DOHH2 (cell line): ENCODE data around the gene TMEM144.

ENCODE experiments used
- EZH2phosphoT487 ChIP-seq: fragments of 200-600 bp; sonication (generic); IDR thresholded peaks from 2 replicates; pipeline ENCODE4 v1.6.1; 2017; ENCODE audit warnings: borderline replicate concordance, mild to moderate bottlenecking, antibody characterized with exemption, low read length, moderate library complexity, mixed read lengths
- TF ChIP-seq, protein P1 (sequence below): fragments of 200-600 bp; sonication (generic); IDR thresholded peaks from one replicate; pipeline ENCODE4 v1.5.1; 2014; ENCODE audit warnings: antibody characterized with exemption, mild to moderate bottlenecking, low read depth, low read length; ENCODE audit not compliant: poor library complexity, severe bottlenecking

DNA sequence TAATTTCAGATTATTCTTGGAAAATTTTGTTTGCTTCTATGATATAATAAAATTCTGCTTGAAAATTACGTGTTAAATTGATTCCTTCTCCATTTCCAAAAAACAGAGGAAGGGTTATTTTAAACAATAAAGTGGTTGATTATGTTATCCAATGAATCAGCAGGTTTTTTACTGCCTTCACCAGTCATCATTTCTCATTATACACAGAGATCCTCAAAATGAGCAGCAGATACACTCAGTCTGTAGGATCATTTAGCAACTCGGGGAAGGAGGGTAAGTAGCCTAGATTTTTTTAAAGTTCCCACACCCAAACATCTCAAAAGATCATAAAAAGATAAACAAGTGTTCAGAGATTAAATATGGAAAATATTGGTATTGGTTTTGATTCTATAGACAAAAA lies 6.8 kb upstream of the TMEM144 start:
- TF ChIP-seq, protein P1, sequence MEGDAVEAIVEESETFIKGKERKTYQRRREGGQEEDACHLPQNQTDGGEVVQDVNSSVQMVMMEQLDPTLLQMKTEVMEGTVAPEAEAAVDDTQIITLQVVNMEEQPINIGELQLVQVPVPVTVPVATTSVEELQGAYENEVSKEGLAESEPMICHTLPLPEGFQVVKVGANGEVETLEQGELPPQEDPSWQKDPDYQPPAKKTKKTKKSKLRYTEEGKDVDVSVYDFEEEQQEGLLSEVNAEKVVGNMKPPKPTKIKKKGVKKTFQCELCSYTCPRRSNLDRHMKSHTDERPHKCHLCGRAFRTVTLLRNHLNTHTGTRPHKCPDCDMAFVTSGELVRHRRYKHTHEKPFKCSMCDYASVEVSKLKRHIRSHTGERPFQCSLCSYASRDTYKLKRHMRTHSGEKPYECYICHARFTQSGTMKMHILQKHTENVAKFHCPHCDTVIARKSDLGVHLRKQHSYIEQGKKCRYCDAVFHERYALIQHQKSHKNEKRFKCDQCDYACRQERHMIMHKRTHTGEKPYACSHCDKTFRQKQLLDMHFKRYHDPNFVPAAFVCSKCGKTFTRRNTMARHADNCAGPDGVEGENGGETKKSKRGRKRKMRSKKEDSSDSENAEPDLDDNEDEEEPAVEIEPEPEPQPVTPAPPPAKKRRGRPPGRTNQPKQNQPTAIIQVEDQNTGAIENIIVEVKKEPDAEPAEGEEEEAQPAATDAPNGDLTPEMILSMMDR = no peak
- TF ChIP-seq EZH2phosphoT487 = no peak
